GM12801 (cell line): ENCODE measurements around the gene FAM83B.

ENCODE experiments used
- TF ChIP-seq, protein P1 (sequence below): IDR thresholded peaks from one replicate; pipeline ENCODE4 v1.5.1; 2011; ENCODE audit warnings: control low read depth; ENCODE audit not compliant: insufficient read length; ENCODE audit errors: extremely low read depth

FAM83B gene

DNA sequence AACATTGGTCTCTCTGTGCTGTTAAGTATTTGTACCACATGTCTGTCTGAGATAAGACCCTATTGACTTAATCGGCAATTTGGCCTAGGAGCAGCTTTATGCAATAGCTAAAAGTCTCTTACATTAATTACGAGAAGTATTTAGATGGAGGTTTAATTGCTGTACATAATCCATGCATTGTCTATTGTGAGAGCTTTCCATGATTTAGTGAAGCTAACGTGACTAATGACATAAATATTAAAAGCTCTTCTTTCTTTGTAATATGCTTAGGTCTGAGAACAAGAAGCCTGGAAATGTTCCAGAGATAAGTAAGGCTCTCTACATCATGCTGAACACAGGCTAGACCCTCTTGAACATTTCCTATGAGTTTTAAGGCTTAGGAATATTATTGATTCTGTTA is 32.7 kb upstream of the FAM83B start:
- TF ChIP-seq, protein P1, sequence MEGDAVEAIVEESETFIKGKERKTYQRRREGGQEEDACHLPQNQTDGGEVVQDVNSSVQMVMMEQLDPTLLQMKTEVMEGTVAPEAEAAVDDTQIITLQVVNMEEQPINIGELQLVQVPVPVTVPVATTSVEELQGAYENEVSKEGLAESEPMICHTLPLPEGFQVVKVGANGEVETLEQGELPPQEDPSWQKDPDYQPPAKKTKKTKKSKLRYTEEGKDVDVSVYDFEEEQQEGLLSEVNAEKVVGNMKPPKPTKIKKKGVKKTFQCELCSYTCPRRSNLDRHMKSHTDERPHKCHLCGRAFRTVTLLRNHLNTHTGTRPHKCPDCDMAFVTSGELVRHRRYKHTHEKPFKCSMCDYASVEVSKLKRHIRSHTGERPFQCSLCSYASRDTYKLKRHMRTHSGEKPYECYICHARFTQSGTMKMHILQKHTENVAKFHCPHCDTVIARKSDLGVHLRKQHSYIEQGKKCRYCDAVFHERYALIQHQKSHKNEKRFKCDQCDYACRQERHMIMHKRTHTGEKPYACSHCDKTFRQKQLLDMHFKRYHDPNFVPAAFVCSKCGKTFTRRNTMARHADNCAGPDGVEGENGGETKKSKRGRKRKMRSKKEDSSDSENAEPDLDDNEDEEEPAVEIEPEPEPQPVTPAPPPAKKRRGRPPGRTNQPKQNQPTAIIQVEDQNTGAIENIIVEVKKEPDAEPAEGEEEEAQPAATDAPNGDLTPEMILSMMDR: no peak

DNA sequence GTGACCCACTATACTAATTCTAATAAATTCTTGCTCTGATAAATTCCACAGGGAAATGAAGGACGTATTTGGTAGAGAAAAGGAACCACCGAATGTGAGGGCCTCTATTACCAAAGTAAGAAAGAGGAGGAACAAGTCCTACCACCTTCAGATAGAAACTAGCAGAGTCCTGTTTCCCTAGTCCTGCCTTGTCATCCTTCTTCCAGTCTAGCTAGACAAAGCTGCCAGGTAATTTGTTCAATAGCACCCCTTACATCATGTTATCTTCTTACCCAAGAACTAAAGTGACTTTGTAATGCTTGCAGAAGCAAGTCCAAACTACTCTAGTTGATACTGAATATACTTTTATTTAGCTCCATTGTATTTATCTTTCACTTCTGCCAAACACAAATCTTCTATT is 29.3 kb upstream of the FAM83B start:
- TF ChIP-seq, protein P1: no peak

DNA sequence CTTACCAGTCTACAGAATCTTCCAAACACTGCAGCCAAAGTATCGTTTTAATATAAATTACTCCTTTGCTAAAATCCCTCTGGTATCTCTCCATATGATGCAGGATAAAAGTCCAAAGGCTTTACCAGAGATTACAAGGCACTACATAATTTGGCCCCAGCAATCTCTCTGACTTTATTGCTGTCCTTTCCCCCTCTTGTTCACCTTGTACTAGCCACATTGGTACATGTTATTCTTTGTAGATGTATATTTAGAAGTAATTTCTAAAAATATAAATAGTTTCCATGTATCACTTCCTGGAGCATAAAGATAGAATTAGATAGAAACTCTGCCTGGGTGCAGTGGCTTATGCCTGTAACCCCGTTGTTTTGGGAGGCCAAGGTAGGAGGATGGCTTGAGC is 28.7 kb upstream of the FAM83B start:
- TF ChIP-seq, protein P1: no peak

DNA sequence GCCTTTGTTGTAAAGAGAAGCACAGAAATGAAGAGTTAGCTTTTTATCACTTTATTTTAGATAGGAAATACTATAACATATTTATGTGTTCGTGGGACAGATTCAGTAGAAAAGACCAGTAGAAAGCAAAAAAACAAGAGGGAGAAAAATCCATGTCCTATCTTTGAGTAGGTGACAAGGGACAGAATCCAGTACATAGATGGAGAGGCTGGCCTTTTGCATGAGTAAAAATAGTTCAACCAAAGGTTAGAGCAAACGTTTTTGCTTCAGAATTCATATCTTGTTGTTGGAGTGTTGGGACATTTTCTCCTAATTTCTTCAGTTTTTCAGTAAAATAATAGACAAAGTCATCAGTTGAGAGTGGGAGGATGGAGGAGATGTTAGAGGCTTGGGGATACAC is 19.6 kb upstream of the FAM83B start:
- TF ChIP-seq, protein P1: no peak

DNA sequence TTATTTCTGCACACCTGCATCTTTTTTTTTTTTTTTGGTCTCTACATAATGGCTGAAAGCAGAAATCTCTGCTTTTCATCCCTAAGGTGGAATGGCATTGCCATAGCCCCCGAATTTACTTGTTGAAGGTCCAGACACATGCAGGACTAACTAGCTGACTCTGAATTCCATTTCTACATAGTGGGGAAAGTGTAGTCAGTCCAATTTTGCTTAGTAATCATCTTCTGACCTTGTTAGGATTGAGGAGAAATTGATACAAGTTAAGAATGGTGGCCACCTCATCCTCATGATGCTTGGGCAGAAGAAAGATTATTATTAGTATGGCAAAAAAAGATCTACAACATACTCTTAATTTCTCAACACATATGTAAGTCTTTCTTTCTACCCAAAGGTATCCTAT is 16.4 kb upstream of the FAM83B start:
- TF ChIP-seq, protein P1: no peak

DNA sequence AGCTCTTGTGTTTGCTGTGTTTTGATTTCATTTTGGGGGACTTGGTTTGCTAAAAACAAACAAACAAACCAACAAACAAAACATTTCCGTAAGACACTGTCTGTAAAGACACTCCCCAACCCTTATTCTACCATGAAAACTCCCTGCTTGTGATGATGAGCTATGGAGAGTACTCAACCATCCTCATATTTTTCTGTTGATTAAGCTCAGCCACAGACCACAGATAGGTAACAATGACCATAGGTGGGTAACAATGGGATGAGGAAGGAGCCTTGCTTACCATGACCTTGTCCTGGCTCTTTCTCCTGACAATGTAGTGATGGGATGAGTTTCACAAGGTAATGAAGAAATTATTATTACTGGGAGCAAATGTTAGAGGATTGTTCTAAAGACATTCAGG is 11.4 kb upstream of the FAM83B start:
- TF ChIP-seq, protein P1: no peak

DNA sequence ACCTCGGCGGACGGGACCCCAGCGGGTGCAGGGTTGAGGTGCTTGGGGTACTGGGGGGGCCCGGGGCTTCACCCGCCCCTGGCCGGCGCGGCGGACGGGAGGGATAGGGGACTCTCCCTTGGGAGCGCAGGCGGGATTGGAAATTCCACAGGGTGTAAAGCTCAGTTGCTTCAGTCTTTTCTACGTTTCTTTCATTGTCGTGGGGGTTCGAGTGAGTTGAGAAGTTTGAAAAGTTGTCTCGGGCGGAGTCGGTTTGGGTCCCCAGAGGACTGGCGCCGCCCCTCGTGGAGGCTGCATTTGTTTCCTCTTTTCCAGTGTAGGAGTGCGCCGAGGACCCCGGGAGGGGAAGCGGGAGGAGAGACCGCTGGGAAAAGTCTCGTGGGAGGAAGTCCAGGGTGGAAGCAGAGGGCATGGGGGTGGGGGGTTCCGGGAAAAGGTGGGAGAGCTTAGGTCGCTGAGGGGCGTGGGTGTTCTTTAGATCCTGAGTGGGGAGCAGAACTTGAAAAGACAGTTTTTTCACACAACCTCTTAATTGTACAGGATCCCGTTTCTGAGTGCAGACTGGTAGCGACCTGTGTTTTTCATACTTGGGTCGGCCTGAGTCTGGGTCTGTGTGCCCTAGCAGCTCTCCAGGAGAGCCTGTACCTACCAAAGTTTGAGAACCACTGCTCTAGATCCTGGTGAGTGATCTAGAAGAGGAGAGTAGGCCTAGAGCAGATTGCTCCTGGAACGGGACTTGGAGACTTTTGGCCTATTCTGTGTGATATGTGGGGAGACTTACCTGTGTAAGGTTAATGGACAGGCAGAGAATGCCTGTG is 495 bp downstream of the FAM83B start:
- TF ChIP-seq, protein P1: no peak
